ENCODE data around the gene ZMIZ1. TPM values are rescaled to one million over a fixed set of nuclear protein-coding genes. Genes with fewer than 3 reads are reported as not detected.

ZMIZ1 gene
- total and polyA plus RNA-seq, 4 donors: 18.3 to 80.2 (median 42.6) TPM

GRCh38 chr10:79071396-79071923, 2.7 kb downstream of the ZMIZ1 start:
- 6 to 8% methylated on average over 18 of the region's 18 CpGs for WGBS, 2 donors
- Histone ChIP-seq H3K27ac (ENCODE audit: low read depth in 1 of 2, low read length in 1 of 2) (peak overlapping the region; percentile 97 to 99), H3K36me3 (ENCODE audit: control insufficient read depth in 4 of 4, insufficient read depth in 4 of 4, low read length in 4 of 4) (no peaks in the 10 kb centered on the region), H3K27me3 (ENCODE audit: control insufficient read depth in 3 of 3, insufficient read depth in 3 of 3, low read length in 2 of 3) (no peaks in the 10 kb centered on the region), H3K4me1 (ENCODE audit: control insufficient read depth in 5 of 5, insufficient read depth in 5 of 5, low read length in 5 of 5) (peaks cover 31 to 64% (median 42%) of the 10 kb centered on the region in 5 donors), H3K9me3 (ENCODE audit: control insufficient read depth in 4 of 4, insufficient read depth in 3 of 4, low read length in 3 of 4) (no peaks in the 10 kb centered on the region), H3K9ac (ENCODE audit: insufficient read depth in 1 of 2, low read length in 2 of 2) (peak overlapping the region; percentile 56 to 63), H3K4me3 (no peak overlapping the region)
- no peak for TF ChIP-seq CTCF (IDR thresholded peaks at IDR 0.05; ENCODE audit: control extremely low read depth, extremely low read depth)
- no peak for ATAC-seq (ENCODE audit: insufficient read depth, low FRiP score)
- no peak for DNase-seq

GRCh38 chr10:79072041-79072441, 3.3 kb downstream of the ZMIZ1 start:
- no peak for DNase-seq
- peak overlapping the region; percentile 24 to 29 for H3K27ac ChIP-seq (ENCODE audit: low read depth in 1 of 2, low read length in 1 of 2)
- H3K4me3 ChIP-seq: no peak overlapping the region
- H3K27me3 ChIP-seq (ENCODE audit: control insufficient read depth in 3 of 3, insufficient read depth in 3 of 3, low read length in 2 of 3): no peaks in the 10 kb centered on the region
- peaks cover 31 to 62% (median 47%) of the 10 kb centered on the region in 5 donors for H3K4me1 ChIP-seq (ENCODE audit: control insufficient read depth in 5 of 5, insufficient read depth in 5 of 5, low read length in 5 of 5)
- TF ChIP-seq CTCF (IDR thresholded peaks at IDR 0.05; ENCODE audit: control extremely low read depth, extremely low read depth): no peak
- no peaks in the 10 kb centered on the region for H3K9me3 ChIP-seq (ENCODE audit: control insufficient read depth in 4 of 4, insufficient read depth in 3 of 4, low read length in 3 of 4)
- H3K9ac ChIP-seq (ENCODE audit: insufficient read depth in 1 of 2, low read length in 2 of 2): peak overlapping the region; percentile 16 to 18
- ATAC-seq (ENCODE audit: insufficient read depth, low FRiP score): no peak
- H3K36me3 ChIP-seq (ENCODE audit: control insufficient read depth in 4 of 4, insufficient read depth in 4 of 4, low read length in 4 of 4): no peaks in the 10 kb centered on the region
- WGBS, 2 donors: 34 to 43% methylated on average over 7 to 8 of the region's 8 CpGs

GRCh38 chr10:79072994-79073645, 4.4 kb downstream of the ZMIZ1 start:
- Histone ChIP-seq H3K27me3 (ENCODE audit: control insufficient read depth in 3 of 3, insufficient read depth in 3 of 3, low read length in 2 of 3) (no peaks in the 10 kb centered on the region), H3K4me3 (no peak overlapping the region), H3K4me1 (ENCODE audit: control insufficient read depth in 5 of 5, insufficient read depth in 5 of 5, low read length in 5 of 5) (peaks cover 31 to 60% (median 55%) of the 10 kb centered on the region in 5 donors), H3K9me3 (ENCODE audit: control insufficient read depth in 4 of 4, insufficient read depth in 3 of 4, low read length in 3 of 4) (no peaks in the 10 kb centered on the region), H3K36me3 (ENCODE audit: control insufficient read depth in 4 of 4, insufficient read depth in 4 of 4, low read length in 4 of 4) (peaks cover 0 to 2% (median 0%) of the 10 kb centered on the region in 4 donors), H3K9ac (ENCODE audit: insufficient read depth in 1 of 2, low read length in 2 of 2) (no peak overlapping the region), H3K27ac (ENCODE audit: low read depth in 1 of 2, low read length in 1 of 2) (peak overlapping the region in 1 of 2 donors; percentile 15)
- DNase-seq (no peak), ATAC-seq (ENCODE audit: insufficient read depth, low FRiP score) (no peak)
- 86 to 88% methylated on average over 4 of the region's 4 CpGs for WGBS, 2 donors
- no peak for TF ChIP-seq CTCF (IDR thresholded peaks at IDR 0.05; ENCODE audit: control extremely low read depth, extremely low read depth)

Measured in lung (tissue), 12 donors.